Right hindlimb (tissue), 1 donor: ENCODE data around the gene PDIA6.
"Not testable (repeated sequence)": the region's sequence is repeated elsewhere in the genome, so short reads cannot be mapped to it uniquely, and the experiment has no call there.

Experiments used
- DNase-seq: peaks from one replicate; pipeline ENCODE4 v3.0.0-alpha.2; 2018

The PDIA6 gene

GRCh38 chr2:10806543-10806942 lies 6.0 kb downstream of the PDIA6 start:
- no peak for DNase-seq

- not testable (repeated sequence) for DNase-seq
Observed at GRCh38 chr2:10805990-10806389, 6.6 kb downstream of the PDIA6 start.

GRCh38 chr2:10802657-10803056 lies 9.9 kb downstream of the PDIA6 start:
- no peak for DNase-seq

GRCh38 chr2:10800163-10800562 lies 12.4 kb downstream of the PDIA6 start:
- DNase-seq, result no peak

GRCh38 chr2:10798783-10799182 lies 13.8 kb downstream of the PDIA6 start:
- DNase-seq, result no peak

- DNase-seq, result no peak
Observed at GRCh38 chr2:10796703-10797102, 15.9 kb downstream of the PDIA6 start.

GRCh38 chr2:10795508-10796046 lies 17.0 kb downstream of the PDIA6 start:
- no peak for DNase-seq

GRCh38 chr2:10794876-10795275 lies 17.7 kb downstream of the PDIA6 start:
- DNase-seq, result no peak

GRCh38 chr2:10793816-10794215 lies 18.8 kb downstream of the PDIA6 start:
- DNase-seq, result no peak

GRCh38 chr2:10792660-10793400 lies 19.8 kb downstream of the PDIA6 start:
- no peak for DNase-seq

GRCh38 chr2:10792001-10792634 lies 20.5 kb downstream of the PDIA6 start:
- no peak for DNase-seq

GRCh38 chr2:10790228-10790973 lies 22.2 kb downstream of the PDIA6 start:
- DNase-seq, result no peak

- no peak for DNase-seq
Observed at GRCh38 chr2:10788855-10789254, 23.7 kb downstream of the PDIA6 start.

- no peak for DNase-seq
Observed at GRCh38 chr2:10787176-10787968, 25.2 kb downstream of the PDIA6 start.

GRCh38 chr2:10786240-10786982 lies 26.2 kb downstream of the PDIA6 start:
- no peak for DNase-seq

- no peak for DNase-seq
Observed at GRCh38 chr2:10785260-10785659, 27.3 kb downstream of the PDIA6 start.

- DNase-seq, result no peak
Observed at GRCh38 chr2:10784719-10785118, 27.9 kb downstream of the PDIA6 start.

GRCh38 chr2:10783421-10783820 lies 29.2 kb downstream of the PDIA6 start:
- DNase-seq, result no peak

GRCh38 chr2:10781746-10782145 lies 30.8 kb downstream of the PDIA6 start:
- DNase-seq, result no peak

GRCh38 chr2:10780821-10781220 lies 31.8 kb downstream of the PDIA6 start:
- not testable (repeated sequence) for DNase-seq

GRCh38 chr2:10780491-10780820 lies 32.1 kb downstream of the PDIA6 start:
- DNase-seq, result no peak
